ENCODE results near the gene SMIM5. TPM values are rescaled to one million over a fixed set of nuclear protein-coding genes. Genes with fewer than 3 reads are reported as not detected.

Gene SMIM5
- total and polyA plus RNA-seq, 2 donors (not counting 3 experiments of a cell fraction or from before 2014, with no cell fraction given), result not detected

DNA sequence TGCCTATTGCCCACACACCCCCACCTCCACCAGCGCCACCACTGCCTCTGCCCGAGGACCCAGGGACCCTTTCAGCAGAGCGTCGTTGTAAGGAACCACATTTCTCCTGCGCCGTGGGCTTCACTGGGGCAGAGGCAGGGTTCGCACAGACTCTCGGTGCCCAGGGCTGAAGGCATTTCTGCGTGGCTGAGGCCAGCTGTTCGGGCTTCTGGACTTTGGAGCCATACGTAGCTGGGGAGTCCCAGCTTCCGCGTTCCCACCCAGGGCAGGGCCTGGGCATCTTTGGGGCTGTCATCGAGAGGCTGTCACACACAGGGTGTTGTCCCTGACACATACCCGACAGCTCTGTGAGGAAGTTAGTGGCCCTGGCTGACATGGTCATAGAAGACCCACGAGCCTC lies 16.0 kb upstream of the SMIM5 start:
- BruUV-seq (replicated peaks), result no TSS peak
- POLR2A ChIA-PET, result no interaction called here
- TF ChIP-seq JUN (IDR thresholded peaks at IDR 0.05; ENCODE audit: borderline replicate concordance, insufficient read depth, insufficient read length, low read depth), result no peak
- TF ChIP-seq POLR2A (IDR thresholded peaks at IDR 0.05; ENCODE audit: low read depth, low read length), result no peak
- no peak for TF ChIP-seq POLR2AphosphoS5 (IDR thresholded peaks at IDR 0.05; ENCODE audit: insufficient read depth, low read depth, low read length)
- TF ChIP-seq GATA2 (IDR thresholded peaks at IDR 0.05; ENCODE audit: insufficient read depth, insufficient read length, low read depth, low read length), result no peak
- TF ChIP-seq EZH2 (IDR thresholded peaks at IDR 0.05; ENCODE audit: borderline replicate concordance, low read depth, low read length, severe bottlenecking), result no peak
- TF ChIP-seq, protein P1, sequence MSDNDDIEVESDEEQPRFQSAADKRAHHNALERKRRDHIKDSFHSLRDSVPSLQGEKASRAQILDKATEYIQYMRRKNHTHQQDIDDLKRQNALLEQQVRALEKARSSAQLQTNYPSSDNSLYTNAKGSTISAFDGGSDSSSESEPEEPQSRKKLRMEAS (IDR thresholded peaks at IDR 0.05; ENCODE audit: insufficient read depth, insufficient read length), result no peak
- TF ChIP-seq MYC (IDR thresholded peaks at IDR 0.05; ENCODE audit: low read depth, low read length), result no peak
- TF ChIP-seq, protein P2, sequence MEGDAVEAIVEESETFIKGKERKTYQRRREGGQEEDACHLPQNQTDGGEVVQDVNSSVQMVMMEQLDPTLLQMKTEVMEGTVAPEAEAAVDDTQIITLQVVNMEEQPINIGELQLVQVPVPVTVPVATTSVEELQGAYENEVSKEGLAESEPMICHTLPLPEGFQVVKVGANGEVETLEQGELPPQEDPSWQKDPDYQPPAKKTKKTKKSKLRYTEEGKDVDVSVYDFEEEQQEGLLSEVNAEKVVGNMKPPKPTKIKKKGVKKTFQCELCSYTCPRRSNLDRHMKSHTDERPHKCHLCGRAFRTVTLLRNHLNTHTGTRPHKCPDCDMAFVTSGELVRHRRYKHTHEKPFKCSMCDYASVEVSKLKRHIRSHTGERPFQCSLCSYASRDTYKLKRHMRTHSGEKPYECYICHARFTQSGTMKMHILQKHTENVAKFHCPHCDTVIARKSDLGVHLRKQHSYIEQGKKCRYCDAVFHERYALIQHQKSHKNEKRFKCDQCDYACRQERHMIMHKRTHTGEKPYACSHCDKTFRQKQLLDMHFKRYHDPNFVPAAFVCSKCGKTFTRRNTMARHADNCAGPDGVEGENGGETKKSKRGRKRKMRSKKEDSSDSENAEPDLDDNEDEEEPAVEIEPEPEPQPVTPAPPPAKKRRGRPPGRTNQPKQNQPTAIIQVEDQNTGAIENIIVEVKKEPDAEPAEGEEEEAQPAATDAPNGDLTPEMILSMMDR (IDR thresholded peaks at IDR 0.05; ENCODE audit: extremely low read depth in 1 of 2, insufficient read depth in 1 of 2, low read depth in 1 of 2, low read length in 2 of 2), result no peak
- TF ChIP-seq FOS (IDR thresholded peaks at IDR 0.05; ENCODE audit: borderline replicate concordance, insufficient read depth, low read length), result no peak
- Histone ChIP-seq H4K20me1 (replicated peaks; ENCODE audit: control insufficient read depth, extremely low read depth, insufficient read depth, low read length) (no peaks in the 10 kb centered on the region), H3K4me2 (ENCODE audit: insufficient read depth, low read length) (no peak overlapping the region), H3K4me3 (replicated peaks in 1 of 3; ENCODE audit: insufficient read depth in 1 of 3, low read depth in 1 of 3, low read length in 3 of 3) (no peak overlapping the region), H3K27ac (ENCODE audit: insufficient read depth, low read depth, low read length) (no peak overlapping the region), H3K36me3 (ENCODE audit: control insufficient read depth in 2 of 2, extremely low read depth in 1 of 2, insufficient read depth in 2 of 2, low read length in 2 of 2) (no peaks in the 10 kb centered on the region), H2AFZ (ENCODE audit: low read depth, low read length) (no peak overlapping the region), H3K4me1 (ENCODE audit: control insufficient read depth, extremely low read depth, insufficient read depth, low read length) (no peaks in the 10 kb centered on the region), H3K27me3 (ENCODE audit: control insufficient read depth in 2 of 2, insufficient read depth in 2 of 2, low read length in 2 of 2) (no peaks in the 10 kb centered on the region), H3K9me3 (replicated peaks; ENCODE audit: control insufficient read depth, insufficient read depth, low read length) (no peaks in the 10 kb centered on the region), H3K9me1 (replicated peaks; ENCODE audit: control insufficient read depth, extremely low read depth, insufficient read depth, low read length) (no peaks in the 10 kb centered on the region), H3K9ac (replicated peaks; ENCODE audit: extremely low read depth, insufficient read depth, low read length) (no peak overlapping the region), H3K79me2 (ENCODE audit: control insufficient read depth, insufficient read depth, low read length) (no peaks in the 10 kb centered on the region)
- dilution Hi-C loops (cut with MboI; ENCODE audit: extremely low pct_ligation_motif_present, low sequenced_read_pairs) (no loop called here), intact Hi-C loops (cut with micrococcal nuclease) (no loop called here)
- CTCF ChIA-PET, result interaction anchor here (1.3 to 9.8 kb wide), 7 partner anchors 8 to 136 kb away, joined by 3 to 65 read pairs (median 9); partner anchors contain the start of gene SMIM5
- FAIRE-seq (no peak), DNase-seq (ENCODE audit: low read depth, low spot score) (no peak)
